ENCODE results near the gene ROGDI.
"Not testable (repeated sequence)": the region's sequence is repeated elsewhere in the genome, so short reads cannot be mapped to it uniquely, and the experiment has no call there.

Gene ROGDI

GRCh38 chr16:4788910-4789309, 13.5 kb downstream of the ROGDI start:
- H3K4me3 ChIP-seq: no peak overlapping the region
- H3K27me3 ChIP-seq: peaks cover 0 to 6% of the 10 kb centered on the region in 2 donors
- TF ChIP-seq, protein P1, sequence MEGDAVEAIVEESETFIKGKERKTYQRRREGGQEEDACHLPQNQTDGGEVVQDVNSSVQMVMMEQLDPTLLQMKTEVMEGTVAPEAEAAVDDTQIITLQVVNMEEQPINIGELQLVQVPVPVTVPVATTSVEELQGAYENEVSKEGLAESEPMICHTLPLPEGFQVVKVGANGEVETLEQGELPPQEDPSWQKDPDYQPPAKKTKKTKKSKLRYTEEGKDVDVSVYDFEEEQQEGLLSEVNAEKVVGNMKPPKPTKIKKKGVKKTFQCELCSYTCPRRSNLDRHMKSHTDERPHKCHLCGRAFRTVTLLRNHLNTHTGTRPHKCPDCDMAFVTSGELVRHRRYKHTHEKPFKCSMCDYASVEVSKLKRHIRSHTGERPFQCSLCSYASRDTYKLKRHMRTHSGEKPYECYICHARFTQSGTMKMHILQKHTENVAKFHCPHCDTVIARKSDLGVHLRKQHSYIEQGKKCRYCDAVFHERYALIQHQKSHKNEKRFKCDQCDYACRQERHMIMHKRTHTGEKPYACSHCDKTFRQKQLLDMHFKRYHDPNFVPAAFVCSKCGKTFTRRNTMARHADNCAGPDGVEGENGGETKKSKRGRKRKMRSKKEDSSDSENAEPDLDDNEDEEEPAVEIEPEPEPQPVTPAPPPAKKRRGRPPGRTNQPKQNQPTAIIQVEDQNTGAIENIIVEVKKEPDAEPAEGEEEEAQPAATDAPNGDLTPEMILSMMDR (IDR thresholded peaks at IDR 0.05): no peak
- DNase-seq: no peak
- no peaks in the 10 kb centered on the region for H3K4me1 ChIP-seq
- intact Hi-C loops (cut with DNase I; ENCODE audit: low total_unique reads): no loop called here
- no peaks in the 10 kb centered on the region for H3K9me3 ChIP-seq
- H3K27ac ChIP-seq: no peak overlapping the region
- H3K36me3 ChIP-seq: no peaks in the 10 kb centered on the region

- no peaks in the 10 kb centered on the region for H3K4me1 ChIP-seq
- TF ChIP-seq, protein P1 (IDR thresholded peaks at IDR 0.05): no peak
- H3K27ac ChIP-seq: no peak overlapping the region
- H3K9me3 ChIP-seq: no peaks in the 10 kb centered on the region
- DNase-seq: no peak
- H3K27me3 ChIP-seq: peaks cover 0 to 6% of the 10 kb centered on the region in 2 donors
- intact Hi-C loops (cut with DNase I; ENCODE audit: low total_unique reads): no loop called here
- H3K36me3 ChIP-seq: no peaks in the 10 kb centered on the region
- H3K4me3 ChIP-seq: no peak overlapping the region
Measured at GRCh38 chr16:4788489-4788889, 13.9 kb downstream of the ROGDI start.

DNA sequence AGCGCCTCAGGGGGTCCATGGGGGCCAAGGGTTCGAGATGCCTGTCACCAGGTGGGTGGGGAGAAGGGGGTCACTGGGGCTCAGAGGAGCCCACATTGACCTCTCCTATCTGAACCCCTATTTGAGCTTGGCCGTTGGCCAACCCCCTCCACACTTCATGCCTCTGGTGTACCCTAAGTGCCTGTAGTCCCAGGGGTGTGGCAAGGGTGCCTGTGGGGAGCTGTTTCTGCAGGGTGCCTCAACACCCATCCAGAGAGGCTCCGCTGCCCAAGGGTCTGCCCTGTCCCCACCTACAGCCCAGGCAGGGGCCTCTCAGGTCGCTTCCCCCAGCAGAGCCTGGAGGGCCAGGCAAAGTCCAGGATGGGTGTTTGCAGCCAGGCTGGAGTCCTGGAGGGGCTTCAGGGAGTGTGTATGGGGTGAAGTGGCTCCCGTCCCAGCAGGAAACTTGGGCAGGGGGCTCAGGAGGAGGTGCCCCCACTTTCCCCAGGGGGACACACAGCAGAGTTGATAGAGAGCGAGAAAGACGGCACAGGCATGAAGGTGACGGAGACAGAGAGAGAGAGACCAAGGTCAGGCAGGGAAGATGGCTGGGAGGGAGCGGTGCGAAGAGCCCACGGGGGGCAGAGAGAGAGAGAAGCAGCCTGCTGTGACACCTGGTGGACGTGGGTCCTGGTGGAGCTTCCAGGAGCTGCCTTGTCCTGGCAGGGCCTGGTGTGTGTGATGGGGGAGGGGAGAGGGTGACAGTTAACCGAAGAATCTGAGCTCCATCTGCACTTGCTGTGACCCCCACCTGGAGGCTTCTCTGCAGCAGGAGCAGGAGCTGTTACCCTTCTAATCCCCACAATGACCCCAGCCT, 14.6 kb downstream of the ROGDI start, which contains the start of gene SEPTIN12:
Gene SEPTIN12 (minus strand): TSS at position 719 of the 856 bp plus-strand sequence. CDS start 700 bp downstream, at position 19.
- TF ChIP-seq, protein P1 (IDR thresholded peaks at IDR 0.05): no peak
- intact Hi-C loops (cut with DNase I; ENCODE audit: low total_unique reads): no loop called here
- Histone ChIP-seq H3K27ac (no peak within 1 kb of the TSS), H3K4me3 (no peak within 1 kb of the TSS), H3K4me1 (no peaks in the 10 kb centered on the region), H3K27me3 (peaks cover 0 to 6% of the 10 kb centered on the region in 2 donors), H3K36me3 (no peaks in the 10 kb centered on the region), H3K9me3 (no peaks in the 10 kb centered on the region)
- DNase-seq: no peak

GRCh38 chr16:4787068-4787467, 15.4 kb downstream of the ROGDI start:
- Histone ChIP-seq H3K9me3 (no peaks in the 10 kb centered on the region), H3K4me1 (no peaks in the 10 kb centered on the region), H3K27ac (no peak overlapping the region), H3K4me3 (no peak overlapping the region), H3K36me3 (no peaks in the 10 kb centered on the region), H3K27me3 (peaks cover 0 to 6% of the 10 kb centered on the region in 2 donors)
- TF ChIP-seq, protein P1 (IDR thresholded peaks at IDR 0.05): no peak
- DNase-seq: no peak
- intact Hi-C loops (cut with DNase I; ENCODE audit: low total_unique reads): no loop called here

DNA sequence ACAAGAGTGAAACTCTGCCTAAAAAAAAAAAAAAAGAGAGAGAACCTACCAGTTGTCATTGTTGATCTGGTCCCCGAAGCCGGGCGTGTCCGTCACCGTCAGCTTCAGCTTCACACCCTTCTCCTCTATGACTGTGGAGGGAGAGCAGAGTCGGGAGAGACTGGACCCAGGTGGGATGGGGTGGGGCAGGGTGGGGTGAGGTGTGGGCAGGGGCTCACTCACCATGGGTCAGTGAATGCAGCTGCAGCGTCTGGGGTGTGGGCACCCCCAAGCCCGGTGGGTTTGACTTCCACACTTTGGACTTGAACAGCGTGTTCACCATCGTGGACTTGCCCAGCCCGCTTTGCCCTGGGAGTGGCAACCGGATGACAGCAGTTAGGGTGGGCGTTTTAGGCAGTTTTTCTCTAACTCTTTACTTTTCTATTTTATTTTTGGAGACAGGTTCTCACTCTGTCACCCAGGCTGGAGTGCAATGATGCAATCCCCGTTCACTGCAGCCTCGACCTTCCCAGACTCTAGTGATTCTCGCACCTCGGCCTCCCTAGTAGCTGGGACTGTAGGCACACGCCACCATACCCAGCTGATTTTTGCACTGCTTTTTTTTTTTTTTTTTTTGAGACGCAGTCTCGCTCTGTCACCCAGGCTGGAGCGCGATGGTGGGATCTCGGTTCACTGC, 16.5 kb downstream of the ROGDI start:
- intact Hi-C loops (cut with DNase I; ENCODE audit: low total_unique reads): no loop called here
- TF ChIP-seq, protein P1 (IDR thresholded peaks at IDR 0.05): no peak
- H3K36me3 ChIP-seq: no peaks in the 10 kb centered on the region
- H3K27ac ChIP-seq: no peak overlapping the region
- H3K4me3 ChIP-seq: no peak overlapping the region
- peaks cover 0 to 6% of the 10 kb centered on the region in 2 donors for H3K27me3 ChIP-seq
- no peaks in the 10 kb centered on the region for H3K9me3 ChIP-seq
- no peaks in the 10 kb centered on the region for H3K4me1 ChIP-seq
- no peak for DNase-seq

GRCh38 chr16:4784444-4784987, 17.9 kb downstream of the ROGDI start:
- not testable (repeated sequence) for DNase-seq, H3K27me3 ChIP-seq, H3K27ac ChIP-seq

More at GRCh38 chr16:4784444-4784987, 17.9 kb downstream of the ROGDI start:
- intact Hi-C loops (cut with DNase I; ENCODE audit: low total_unique reads); H3K4me1 ChIP-seq; H3K9me3 ChIP-seq; H3K4me3 ChIP-seq; H3K36me3 ChIP-seq: not testable (repeated sequence)
